HG02870 (cell line): Measurements from ENCODE around the gene SHC4.

Experiments
- ATAC-seq: cut with Tn5 transposase; IDR thresholded peaks from one replicate; pipeline ENCODE4 v1.9.1; 2021; ENCODE audit warnings: mild to moderate bottlenecking, moderate library complexity; ENCODE audit not compliant: unreplicated experiment

SHC4 gene

DNA sequence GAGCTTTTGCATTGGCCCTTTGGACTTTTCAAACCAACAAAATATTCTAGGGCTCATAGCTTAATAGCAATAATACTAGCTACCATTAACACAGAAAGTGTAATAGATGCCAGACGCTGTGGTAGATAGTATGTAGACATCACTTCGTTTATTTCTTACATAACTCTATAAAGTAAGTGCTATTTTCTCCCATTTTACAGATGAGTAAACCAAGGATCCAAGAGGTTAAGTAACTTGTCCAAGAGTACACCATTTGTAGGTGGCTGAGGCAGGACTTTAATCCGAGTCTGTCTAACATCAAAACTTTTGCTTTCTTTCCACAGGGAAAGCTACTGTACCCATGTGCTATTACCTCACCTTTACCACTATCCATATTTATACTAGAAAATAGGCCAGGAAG is 73.8 kb downstream of the SHC4 start:
- ATAC-seq = no peak

DNA sequence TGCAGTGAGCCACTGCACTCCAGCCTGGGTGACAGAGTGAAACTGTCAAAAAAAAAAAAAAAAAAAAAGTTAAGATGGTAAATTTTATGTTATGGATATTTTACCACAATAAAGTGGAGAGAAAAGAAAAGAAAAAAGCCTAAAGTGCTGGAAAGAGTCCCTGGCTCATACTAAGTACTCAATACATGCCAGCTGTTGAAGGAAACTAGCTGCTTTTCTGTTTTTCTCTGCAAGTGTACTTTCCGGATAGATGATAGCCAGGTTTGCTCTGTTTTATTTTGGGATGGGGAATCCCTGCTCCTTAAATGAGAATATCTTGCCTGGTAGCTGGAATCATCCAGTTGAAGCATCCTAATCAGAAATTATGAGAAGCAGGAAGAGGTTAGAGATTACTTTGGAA is 74.9 kb downstream of the SHC4 start:
- no peak for ATAC-seq

DNA sequence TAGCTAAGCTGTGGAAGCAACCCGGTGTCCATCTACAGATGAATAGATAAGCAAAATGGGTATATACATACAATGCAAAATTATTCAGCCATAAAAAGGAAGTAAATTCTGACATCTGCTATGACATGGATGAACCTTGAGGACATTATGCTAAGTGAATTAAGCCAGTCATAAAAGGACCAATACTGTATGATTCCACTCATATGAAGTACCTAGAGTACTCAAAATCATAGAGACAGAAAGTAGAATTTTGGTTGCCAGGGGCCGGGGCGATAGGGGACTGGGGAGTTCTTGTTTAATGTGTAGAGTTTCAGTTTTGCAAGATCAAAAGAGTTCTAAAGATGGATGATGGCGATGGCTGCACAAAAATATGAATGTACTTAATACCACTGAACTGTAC is 75.5 kb downstream of the SHC4 start:
- no peak for ATAC-seq

DNA sequence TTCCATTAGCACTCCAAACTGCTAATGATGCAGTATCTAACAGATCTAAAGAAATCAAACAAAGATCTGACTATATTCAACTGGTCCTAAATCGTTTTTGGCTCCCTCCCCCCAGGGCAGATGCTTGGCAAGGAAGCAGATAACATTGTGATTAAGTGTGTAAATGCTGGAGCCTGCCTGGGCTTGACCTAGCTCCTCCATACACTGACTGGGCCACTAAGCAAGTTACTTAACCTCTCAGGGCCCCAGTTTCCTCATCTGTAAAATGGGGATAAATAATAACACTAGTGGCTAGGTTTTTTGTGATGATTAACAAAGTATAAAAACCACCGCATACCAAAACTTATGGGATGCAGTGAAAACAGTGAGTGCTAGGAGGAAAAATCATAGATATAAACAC is 76.6 kb downstream of the SHC4 start:
- no peak for ATAC-seq

DNA sequence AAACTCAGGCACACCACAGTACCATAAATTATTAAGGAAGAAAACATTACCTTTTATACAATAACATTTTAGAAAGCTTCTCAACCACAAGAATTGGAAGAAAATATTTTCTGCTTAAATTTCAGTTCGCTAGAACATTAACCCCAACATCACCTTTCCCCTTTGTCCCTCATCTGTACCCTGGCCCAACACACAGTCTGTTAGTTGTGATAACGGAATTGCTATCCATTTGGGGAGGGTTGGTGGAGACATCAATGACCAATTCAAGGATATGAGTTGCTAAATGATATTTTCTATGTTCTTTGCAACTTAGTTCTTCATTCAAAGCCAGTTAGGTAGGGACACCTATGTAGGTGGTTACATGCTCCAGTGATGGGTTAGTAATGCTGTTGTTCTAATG is 80.0 kb downstream of the SHC4 start:
- ATAC-seq = no peak

DNA sequence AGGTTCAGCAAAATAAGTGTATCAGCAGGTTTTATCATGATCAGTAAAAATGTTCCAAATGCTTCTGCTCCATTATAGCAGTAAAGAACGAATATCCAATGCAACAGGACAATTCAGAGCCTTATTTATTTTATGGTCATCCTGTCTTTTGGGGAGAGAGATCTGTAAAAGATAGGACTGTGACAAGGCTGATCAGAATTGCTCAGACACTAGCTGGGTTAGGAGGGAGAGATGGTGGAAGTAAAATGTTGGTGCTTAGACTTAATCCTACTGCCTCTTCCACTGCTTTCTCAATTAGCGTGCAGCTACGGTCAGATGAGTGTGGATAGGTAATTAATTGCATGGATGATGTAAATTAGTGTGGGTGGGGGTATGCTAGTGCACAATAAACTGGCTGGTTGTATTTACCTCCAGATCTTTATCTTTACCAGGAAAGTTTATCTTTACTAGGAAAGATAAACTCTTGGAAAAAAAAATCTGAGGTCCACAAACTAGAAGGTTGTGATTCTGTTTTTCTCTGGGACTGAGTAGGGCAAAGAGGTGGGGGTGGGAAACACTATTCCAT is 83.6 kb downstream of the SHC4 start:
- no peak for ATAC-seq

DNA sequence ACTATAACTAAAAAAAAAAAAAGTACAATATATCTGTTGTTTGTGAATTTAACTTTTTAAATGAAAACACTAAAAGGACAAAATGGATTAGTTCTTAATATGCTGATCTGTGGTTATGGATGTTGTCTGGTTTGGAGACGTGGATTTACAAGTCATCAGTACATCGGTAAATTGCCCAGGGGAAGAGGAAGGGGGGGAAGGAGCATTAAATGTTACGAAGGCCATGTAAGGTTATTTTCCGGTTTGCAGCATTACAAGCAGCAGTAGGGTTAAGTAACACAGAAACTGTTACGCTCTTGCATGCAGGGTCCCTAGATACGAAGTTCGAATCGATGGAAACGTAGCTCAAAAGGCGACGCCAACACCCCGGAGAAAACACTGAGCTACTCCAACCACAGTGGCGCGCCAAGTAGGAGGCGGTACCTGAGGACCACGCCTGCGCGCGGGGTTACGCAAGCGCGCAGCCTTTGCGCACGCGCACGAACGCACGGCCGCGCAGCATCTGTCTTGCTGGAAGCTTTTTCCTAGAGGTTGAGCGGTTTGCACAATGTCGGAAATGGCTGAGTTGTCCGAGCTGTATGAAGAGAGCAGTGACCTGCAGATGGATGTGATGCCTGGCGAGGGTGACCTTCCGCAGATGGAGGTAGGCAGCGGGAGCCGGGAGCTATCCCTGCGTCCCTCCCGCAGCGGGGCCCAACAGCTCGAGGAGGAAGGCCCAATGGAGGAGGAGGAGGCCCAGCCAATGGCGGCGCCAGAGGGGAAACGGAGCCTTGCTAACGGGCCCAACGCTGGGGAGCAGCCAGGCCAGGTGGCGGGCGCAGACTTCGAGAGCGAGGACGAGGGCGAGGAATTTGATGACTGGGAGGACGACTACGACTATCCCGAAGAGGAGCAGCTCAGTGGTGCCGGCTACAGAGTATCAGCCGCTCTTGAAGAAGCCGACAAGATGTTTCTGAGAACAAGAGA is 85.8 kb downstream of the SHC4 start, which contains the start of gene EID1:
TSS of gene EID1 (plus strand) at position 505 of the 966 bp plus-strand sequence. CDS start at position 548, 43 bp downstream.
- peak; percentile 92 for ATAC-seq

DNA sequence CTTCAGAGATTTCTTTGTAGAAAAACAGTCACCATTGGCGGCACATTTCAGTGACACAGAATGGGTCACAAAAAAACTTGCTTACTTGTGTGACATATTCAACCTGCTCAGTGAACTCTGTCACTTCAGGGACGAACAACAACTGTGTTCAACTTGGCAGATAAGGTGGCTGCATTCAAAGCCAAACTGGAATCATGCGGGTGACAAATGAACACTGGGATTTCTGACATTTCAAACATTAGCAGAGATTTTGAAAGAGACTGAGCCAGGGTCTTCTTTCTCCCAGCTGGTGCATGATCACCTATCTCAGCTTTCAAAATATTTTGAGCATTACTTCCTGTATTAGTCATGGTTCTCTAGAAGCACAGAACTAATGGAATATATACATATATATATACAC is 87.7 kb downstream of the SHC4 start:
- ATAC-seq = no peak

DNA sequence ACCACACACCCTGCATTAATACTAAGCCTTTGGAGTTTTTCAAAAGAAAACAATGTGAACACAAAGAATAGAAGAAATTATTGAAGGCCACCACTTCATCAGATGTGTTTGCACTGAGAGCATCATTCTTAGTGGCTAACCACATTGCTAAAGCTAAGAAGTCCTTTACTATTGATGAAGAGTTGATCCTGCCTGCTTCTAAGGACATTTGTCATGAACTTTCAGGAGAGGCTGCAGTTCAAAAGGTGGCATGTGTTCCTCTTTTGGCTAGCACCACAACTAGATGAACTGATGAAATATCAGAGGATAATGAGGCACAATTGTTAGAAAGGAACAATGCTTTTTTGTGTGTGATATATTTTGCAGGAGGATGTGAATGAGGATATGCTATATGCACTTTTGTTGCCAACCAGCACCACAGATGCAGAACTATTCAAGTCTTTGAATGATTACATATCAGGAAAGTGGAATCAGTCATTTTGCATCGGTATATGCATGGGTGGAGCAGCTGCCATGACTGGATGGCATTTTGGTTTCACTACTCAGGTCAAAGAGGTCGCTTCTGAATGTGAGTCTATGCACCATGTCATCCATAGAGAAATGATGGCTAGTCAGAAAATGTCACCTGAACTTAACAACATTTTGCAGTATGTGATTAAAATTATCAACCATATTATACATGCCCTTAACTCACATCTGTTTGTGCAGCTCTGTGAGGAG is 88.3 kb downstream of the SHC4 start:
- ATAC-seq = no peak

DNA sequence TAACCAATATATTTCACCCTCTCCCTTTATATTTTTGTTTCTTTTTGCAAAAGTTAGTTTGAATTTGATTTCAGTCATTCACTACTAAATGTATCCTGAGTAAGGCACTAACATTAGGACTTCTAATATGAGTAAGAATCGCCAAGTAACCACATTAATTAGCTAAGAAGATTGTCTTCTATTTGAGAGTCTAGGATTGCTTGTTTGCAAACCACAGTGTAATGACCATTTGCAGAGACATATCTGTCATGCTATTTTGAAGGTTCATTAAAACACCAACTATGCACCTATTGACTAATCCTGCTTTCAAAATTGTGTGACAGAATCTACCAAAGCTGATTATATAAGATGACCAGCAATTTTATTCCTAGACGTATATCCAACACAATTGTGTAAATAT is 91.1 kb downstream of the SHC4 start:
- no peak for ATAC-seq

DNA sequence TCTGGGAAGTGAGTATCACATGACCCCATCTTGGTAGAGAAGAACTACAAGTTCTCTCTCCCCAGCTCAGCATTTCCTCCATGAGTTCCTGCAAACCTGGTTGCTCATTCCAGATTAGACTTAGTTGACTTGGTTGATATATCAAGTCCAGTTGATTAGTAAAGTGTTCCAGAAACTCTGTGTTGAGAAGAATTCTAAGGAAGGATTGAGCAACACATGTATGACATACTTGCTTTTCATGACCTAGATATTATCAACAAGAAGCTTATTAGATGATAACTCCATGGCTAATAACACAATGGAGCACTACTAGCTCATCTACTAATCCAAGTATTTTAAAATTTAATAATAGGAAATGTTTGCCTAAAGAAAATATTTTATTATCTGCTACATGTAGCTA is 92.2 kb downstream of the SHC4 start:
- no peak for ATAC-seq

DNA sequence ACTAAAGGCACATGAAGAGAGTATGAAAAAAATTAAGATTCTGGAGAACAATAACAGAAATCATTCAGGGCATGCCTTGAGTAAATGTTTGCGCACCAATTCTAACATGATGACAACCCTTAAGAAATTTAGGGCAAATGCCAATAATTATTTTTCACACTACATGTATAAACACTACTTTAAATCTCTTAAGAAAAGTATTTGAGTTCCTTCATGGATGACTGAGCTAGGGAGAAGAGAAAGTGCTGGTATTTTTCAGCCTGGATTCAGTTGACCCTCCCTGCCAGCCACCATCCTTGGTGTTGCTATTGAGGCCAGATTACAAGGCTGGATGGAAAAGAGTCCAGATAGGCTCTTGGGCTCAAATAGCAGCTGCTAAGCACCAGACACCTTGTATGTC is 93.8 kb downstream of the SHC4 start:
- no peak for ATAC-seq

DNA sequence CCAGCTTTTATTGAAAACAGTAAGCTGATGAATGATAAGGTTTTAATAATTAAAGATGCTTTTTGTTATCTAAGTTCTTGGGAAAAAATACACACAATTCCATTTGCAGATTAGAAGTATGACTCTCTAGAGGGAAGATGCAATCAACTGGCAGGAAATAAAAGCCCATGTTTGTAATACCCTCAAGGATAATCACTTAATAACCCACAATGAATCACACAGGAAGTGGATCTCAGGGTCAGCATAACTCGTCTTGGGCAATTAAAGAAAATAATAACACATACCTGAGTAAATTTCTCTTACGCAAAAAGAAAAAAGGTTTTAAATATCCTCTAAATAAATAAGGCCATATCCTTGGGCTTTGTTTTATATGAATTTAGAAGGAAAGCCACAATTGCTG is 95.2 kb downstream of the SHC4 start:
- no peak for ATAC-seq

DNA sequence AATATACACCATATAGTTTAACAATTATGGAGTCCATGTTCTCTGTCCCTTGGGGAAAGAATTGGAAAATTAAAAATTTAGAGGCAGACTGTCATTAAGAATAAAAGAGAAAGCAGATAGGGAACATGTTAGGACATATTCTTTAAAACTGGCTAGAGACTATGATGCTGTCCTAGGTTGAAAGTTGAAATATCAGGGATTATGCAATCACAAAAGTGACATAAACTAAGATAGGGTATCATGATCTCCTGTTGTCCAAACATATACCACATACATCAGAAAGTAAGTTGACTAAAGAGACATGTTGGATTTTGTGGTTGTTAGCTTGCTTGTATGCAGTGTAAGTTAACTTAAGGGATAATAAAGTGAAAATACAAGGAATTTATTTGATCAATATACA is 95.7 kb downstream of the SHC4 start:
- ATAC-seq = no peak

DNA sequence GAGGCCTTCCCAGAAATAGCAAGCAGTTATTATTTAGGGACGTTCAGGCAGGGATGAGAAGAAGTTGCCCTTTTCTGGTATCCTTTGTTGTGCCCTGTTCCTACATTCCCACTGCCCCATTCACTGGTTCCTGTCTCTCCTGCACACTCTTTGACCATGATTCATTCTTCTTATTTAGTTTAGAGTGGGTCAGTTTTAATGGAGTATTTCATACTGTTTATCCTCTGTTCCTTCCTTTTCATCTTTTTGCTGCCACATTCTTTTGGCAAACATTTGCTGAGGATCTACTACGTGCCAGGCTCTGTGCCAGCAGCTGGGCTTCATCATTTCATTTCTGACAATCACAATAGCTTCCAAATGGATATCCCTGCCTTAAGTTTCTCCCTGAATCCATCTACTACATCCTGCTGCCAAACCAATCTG is 97.6 kb downstream of the SHC4 start:
- ATAC-seq = no peak

DNA sequence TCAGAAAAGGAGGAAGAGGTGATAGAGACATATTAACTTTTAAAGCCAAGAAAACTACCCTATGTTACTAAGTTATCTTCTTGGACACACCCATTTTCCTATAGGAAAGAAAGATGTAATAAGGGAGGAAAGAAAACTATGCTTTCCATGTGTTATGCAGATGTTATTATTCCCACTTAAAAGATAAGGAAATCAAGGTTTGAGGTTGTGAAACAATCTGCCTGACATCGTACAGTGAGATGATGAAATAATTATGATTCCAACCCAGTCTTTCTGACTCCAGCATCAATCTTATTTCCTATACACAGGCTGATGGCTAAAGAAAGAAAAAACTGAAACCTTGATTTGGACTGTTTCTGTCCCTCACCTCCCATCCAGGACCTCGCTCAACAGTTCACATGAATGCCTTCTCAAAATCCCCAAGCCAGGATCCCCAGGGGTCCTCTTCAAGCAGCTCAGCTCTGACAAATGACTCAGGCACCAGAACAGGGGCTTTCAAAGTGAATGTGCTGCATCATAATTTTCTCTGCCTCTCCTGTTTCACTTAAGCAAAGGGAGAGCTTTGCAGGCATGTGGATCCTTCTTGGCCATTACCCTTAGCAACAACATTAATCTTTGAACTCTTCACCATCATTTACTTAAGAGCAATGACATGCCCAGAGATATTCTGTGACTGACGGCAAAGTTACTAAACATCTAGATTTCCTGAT is 98.2 kb downstream of the SHC4 start:
- no peak for ATAC-seq

DNA sequence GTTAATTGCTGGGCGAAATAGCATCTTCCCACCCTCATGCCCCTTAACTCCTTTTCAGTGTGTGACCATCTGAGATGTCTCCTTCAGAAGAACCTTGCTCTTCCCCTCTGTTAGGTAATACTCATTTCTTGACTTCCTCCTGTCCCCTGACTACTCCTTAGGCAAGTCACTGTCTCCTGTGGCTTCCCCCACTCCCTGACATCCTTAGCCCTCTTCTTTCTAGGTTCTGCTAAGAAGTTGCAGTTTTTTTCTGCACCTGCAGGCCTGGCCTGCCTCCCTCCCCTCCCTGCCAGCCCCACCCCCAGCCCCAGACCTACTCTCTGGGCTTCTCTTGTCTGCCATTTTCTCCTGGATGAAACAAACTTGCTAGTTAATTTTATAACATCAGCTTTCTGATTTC is 101.0 kb downstream of the SHC4 start:
- ATAC-seq = peak; percentile 53

DNA sequence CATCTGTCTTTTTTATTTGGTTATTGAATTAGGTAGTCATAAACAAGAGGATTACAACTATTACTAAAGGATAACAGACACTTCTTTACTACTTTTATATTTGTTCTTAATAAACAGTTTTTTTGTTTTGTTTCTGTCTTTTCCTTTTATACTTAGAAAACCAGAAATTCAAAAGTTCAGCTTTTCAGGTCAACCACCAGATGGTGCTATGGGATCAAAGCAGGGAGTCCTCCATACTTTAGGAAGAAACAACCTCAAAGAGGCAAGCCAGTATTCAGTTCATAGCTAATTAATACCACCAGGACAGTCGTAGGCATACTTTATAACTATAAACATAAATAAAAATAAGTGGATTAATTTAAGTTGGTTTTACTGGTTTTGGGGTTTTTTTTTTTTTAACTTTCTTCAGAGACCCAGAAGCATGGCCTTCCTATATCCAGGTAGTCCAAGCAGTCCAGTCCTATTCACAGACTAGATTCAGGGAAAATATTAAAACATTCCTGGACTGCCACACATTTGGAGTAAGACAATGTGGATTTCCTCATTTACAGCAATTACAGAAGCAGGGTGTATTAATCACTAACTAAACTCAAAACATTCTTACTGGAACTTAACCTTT is 101.8 kb downstream of the SHC4 start:
- ATAC-seq = no peak

DNA sequence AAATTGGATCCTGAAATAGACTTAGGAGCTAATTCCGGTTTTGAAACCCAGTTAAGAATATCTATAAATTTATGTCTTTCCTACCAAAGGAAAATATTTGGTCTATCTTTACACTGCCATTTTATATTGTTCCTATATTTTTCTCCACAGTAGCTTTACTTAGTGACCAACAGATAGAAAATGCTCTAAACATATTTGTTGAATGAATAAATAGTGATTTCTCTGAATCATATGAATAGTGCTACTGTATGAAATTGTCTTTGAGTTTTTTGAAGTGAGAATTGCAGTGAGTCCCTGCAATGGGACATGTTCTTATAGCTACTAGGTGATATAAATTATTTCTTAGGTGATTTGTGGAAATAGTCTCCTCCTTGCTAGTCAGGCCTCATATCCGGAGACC is 104.3 kb downstream of the SHC4 start:
- ATAC-seq = no peak

DNA sequence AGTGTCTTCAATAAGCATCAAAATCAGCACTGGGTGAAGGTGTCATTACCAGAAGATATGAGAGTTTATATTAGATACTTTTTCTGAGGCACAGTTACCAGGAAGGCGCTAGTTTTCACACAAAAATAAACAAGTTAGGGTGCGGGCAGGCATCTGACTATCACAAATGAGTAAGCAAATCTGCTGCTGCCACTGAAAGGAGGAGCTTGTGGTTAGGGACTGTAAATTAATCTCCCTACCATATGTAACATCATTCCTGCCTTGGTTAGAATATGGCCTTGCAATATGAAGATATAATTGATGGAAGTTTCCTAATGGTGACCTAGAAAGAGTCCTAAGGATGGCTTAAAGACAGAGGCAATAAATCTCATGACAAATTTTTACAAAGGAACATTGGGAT is 105.3 kb downstream of the SHC4 start:
- ATAC-seq = no peak

DNA sequence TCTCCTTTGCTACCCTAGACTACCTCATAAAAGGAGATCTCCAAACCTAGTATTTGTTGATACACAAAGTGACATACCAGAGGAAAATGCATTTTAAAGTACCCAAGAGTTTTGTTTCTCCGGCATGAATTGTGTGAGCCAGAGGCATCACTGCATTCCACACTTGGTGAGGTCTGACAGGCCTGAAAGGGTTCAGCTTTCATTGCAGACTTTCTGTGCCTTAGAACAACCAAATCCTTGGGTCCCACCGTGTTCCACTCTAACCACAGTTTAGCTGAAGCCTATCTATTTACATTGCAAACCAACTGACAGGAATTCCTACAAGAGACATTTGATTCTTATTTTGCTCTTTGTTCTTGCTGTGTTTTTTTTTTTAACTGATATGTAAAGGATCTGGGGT is 106.8 kb downstream of the SHC4 start:
- no peak for ATAC-seq
